Hepatocyte (in vitro differentiated cells): ENCODE measurements around the gene ETV2. TPM values are rescaled to one million over a fixed set of nuclear protein-coding genes. Genes with fewer than 3 reads are reported as not detected.

ENCODE experiments used
- DNase-seq: peaks from one replicate; pipeline ENCODE4 v3.0.0-alpha.2; 2016; ENCODE audit warnings: low spot score
- H2AFZ ChIP-seq: fragments of 200-600 bp; sonication (generic); 2 replicates; pipeline ENCODE4 v1.6.0; 2016; ENCODE audit warnings: antibody characterized with exemption, mild to moderate bottlenecking
- H3K27ac ChIP-seq: fragments of 200-600 bp; sonication (generic); 2 replicates; pipeline ENCODE4 v1.5.1; 2016; ENCODE audit warnings: mild to moderate bottlenecking
- H3K27me3 ChIP-seq: fragments of 200-600 bp; sonication (generic); 2 replicates; pipeline ENCODE4 v1.6.1; 2016
- H3K36me3 ChIP-seq: fragments of 200-600 bp; sonication (generic); replicated peaks from 2 replicates; pipeline ENCODE4 v1.5.1; 2016; ENCODE audit warnings: low read depth; ENCODE audit not compliant: insufficient read depth
- H3K4me1 ChIP-seq: fragments of 200-600 bp; sonication (generic); 2 replicates; pipeline ENCODE4 v1.5.1; 2016; ENCODE audit warnings: mild to moderate bottlenecking, moderate library complexity; ENCODE audit not compliant: insufficient read depth
- H3K4me2 ChIP-seq: fragments of 200-600 bp; sonication (generic); 2 replicates; pipeline ENCODE4 v1.6.0; 2016
- H3K4me3 ChIP-seq: fragments of 200-600 bp; sonication (generic); 2 replicates; pipeline ENCODE4 v1.5.1; 2016; ENCODE audit warnings: mild to moderate bottlenecking
- H3K79me2 ChIP-seq: fragments of 200-600 bp; sonication (generic); 2 replicates; pipeline ENCODE4 v1.6.0; 2017; ENCODE audit warnings: mild to moderate bottlenecking
- H3K9me2 ChIP-seq: fragments of 200-600 bp; sonication (generic); replicated peaks from 2 replicates; pipeline ENCODE4 v1.6.0; 2017; ENCODE audit warnings: mild to moderate bottlenecking; ENCODE audit not compliant: insufficient read depth
- H3K9me3 ChIP-seq: fragments of 200-600 bp; sonication (generic); 2 replicates; pipeline ENCODE4 v1.5.1; 2016; ENCODE audit warnings: low read depth, mild to moderate bottlenecking
- H4K20me1 ChIP-seq: fragments of 200-600 bp; sonication (generic); 2 replicates; pipeline ENCODE4 v1.6.0; 2016; ENCODE audit warnings: mild to moderate bottlenecking; ENCODE audit not compliant: insufficient read depth, poor library complexity, severe bottlenecking
- CTCF ChIP-seq: fragments of 200-600 bp; sonication (generic); IDR thresholded peaks from 2 replicates; pipeline ENCODE4 v1.5.1; 2016; ENCODE audit warnings: antibody characterized with exemption, mild to moderate bottlenecking; ENCODE audit not compliant: poor library complexity
- EZH2 ChIP-seq: fragments of 200-600 bp; sonication (generic); IDR thresholded peaks from 2 replicates; pipeline ENCODE4 v1.6.1; 2016; ENCODE audit warnings: antibody characterized with exemption, mild to moderate bottlenecking, borderline replicate concordance
- EZH2phosphoT487 ChIP-seq: fragments of 200-600 bp; sonication (generic); IDR thresholded peaks from one replicate; pipeline ENCODE4 v1.6.1; 2018; ENCODE audit warnings: antibody characterized with exemption, mild to moderate bottlenecking, low read depth, moderate library complexity; ENCODE audit not compliant: unreplicated experiment, severe bottlenecking
- WGBS: methylation state at CpG from one replicate; pipeline ENCODE4 v1.1.6; 2016; ENCODE audit warnings: low lambda C conversion rate; ENCODE audit errors: missing lambda C conversion rate; 5-methylcytosine and 5-hydroxymethylcytosine counted together
- polyA plus RNA-seq: library from polyadenylated mRNA; unstranded; fragments of >200 nt; fragmentation: Nextera tagmentation; extraction: Ambion mirVana; gene quantifications from 2 replicates; pipeline ENCODE4 v1.2.1, GENCODE V29; 2016
- total RNA-seq: library from RNA; depleted of rRNA; stranded (reverse); fragments of >200 nt; gene quantifications from 2 replicates; pipeline ENCODE4 v1.2.3, GENCODE V29; 2014

ETV2 gene
- total and polyA plus RNA-seq, 2 experiments from 2014 or later: 0.79 to 1.4 TPM

GRCh38 chr19:35642312-35642711, 767 bp downstream of the ETV2 start:
- no peak for TF ChIP-seq CTCF
- no peak for TF ChIP-seq EZH2
- no peak for TF ChIP-seq EZH2phosphoT487
- Histone ChIP-seq H3K4me3 (no peak overlapping the region), H3K27ac (no peak overlapping the region), H3K27me3 (no peaks in the 10 kb centered on the region), H3K9me2 (no peaks in the 10 kb centered on the region), H4K20me1 (no peaks in the 10 kb centered on the region), H3K36me3 (no peaks in the 10 kb centered on the region), H3K4me2 (peak overlapping the region; percentile 94), H3K79me2 (no peaks in the 10 kb centered on the region), H2AFZ (no peak overlapping the region), H3K4me1 (peaks cover 12% of the 10 kb centered on the region), H3K9me3 (no peaks in the 10 kb centered on the region)
- WGBS: 77% methylated on average over 10 of the region's 10 CpGs
- no peak for DNase-seq

- H3K9me2 ChIP-seq: no peaks in the 10 kb centered on the region
- H2AFZ ChIP-seq: peak overlapping the region; percentile 84
- peak overlapping the region; percentile 54 for H3K4me3 ChIP-seq
- WGBS: 41% methylated on average over 8 of the region's 15 CpGs
- H3K36me3 ChIP-seq: no peaks in the 10 kb centered on the region
- peak overlapping the region; percentile 94 for H3K4me2 ChIP-seq
- peaks cover 12% of the 10 kb centered on the region for H3K4me1 ChIP-seq
- TF ChIP-seq EZH2 (no peak), EZH2phosphoT487 (no peak), CTCF (no peak)
- H4K20me1 ChIP-seq: no peaks in the 10 kb centered on the region
- H3K79me2 ChIP-seq: no peaks in the 10 kb centered on the region
- no peak for DNase-seq
- no peaks in the 10 kb centered on the region for H3K9me3 ChIP-seq
- no peaks in the 10 kb centered on the region for H3K27me3 ChIP-seq
- H3K27ac ChIP-seq: peak overlapping the region; percentile 96
These were observed 1.3 kb downstream of the ETV2 start for GRCh38 chr19:35642798-35643254.

- H4K20me1 ChIP-seq: no peaks in the 10 kb centered on the region
- H3K79me2 ChIP-seq: peaks cover 2% of the 10 kb centered on the region
- WGBS: 1% methylated on average over 58 of the region's 69 CpGs
- peak; percentile 93 for DNase-seq
- no peaks in the 10 kb centered on the region for H3K27me3 ChIP-seq
- H3K36me3 ChIP-seq: no peaks in the 10 kb centered on the region
- H3K4me1 ChIP-seq: peaks cover 12% of the 10 kb centered on the region
- no peaks in the 10 kb centered on the region for H3K9me2 ChIP-seq
- peak overlapping the region; percentile 94 for H3K4me2 ChIP-seq
- no peak for TF ChIP-seq CTCF
- no peak for TF ChIP-seq EZH2
- TF ChIP-seq EZH2phosphoT487: no peak
- peak overlapping the region; percentile 84 for H2AFZ ChIP-seq
- peak overlapping the region; percentile 54 for H3K4me3 ChIP-seq
- peak overlapping the region; percentile 96 for H3K27ac ChIP-seq
- no peaks in the 10 kb centered on the region for H3K9me3 ChIP-seq
These were observed 2.0 kb downstream of the ETV2 start for GRCh38 chr19:35643255-35644205.
